Gastrocnemius medialis (tissue), 4 donors: Measurements from ENCODE around the gene PRDX5. TPM values are rescaled to one million over a fixed set of nuclear protein-coding genes. Genes with fewer than 3 reads are reported as not detected.

ENCODE experiments used
- ATAC-seq, 2 donors: fragments of 150-250 bp; one replicate each; pipeline ENCODE4 v1.9.1; 2016
- DNase-seq, 2 donors: peaks; one replicate each; pipeline ENCODE4 v3.0.0-alpha.2; 2019
- H3K27ac ChIP-seq, 4 donors: fragments of 200-600 bp; sonication (generic); 1 replicate in 1 of 4; 2 replicates in 3 of 4; pipeline ENCODE4 v1.5.1; 2016 to 2018; ENCODE audit warnings: mild to moderate bottlenecking in 2 of 4, moderate library complexity in 1 of 4
- H3K27me3 ChIP-seq, 3 donors: fragments of 200-600 bp; sonication (generic) in 2 of 3; 1 replicate in 1 of 3; 2 replicates in 2 of 3; pipeline versions ENCODE4 v1.5.1 to v1.6.0; 2016 to 2019; ENCODE audit warnings: mild to moderate bottlenecking in 1 of 3, moderate library complexity in 1 of 3
- H3K36me3 ChIP-seq, 2 donors: fragments of 200-600 bp; sonication (generic) in 1 of 2; one replicate each; pipeline ENCODE4 v1.5.1; 2017 to 2018
- H3K4me1 ChIP-seq, 2 donors: fragments of 200-600 bp; sonication (generic) in 1 of 2; one replicate each; pipeline ENCODE4 v1.5.1; 2016 to 2017; ENCODE audit warnings: mild to moderate bottlenecking in 2 of 2
- H3K4me3 ChIP-seq, 4 donors: fragments of 200-600 bp; sonication (generic) in 3 of 4; 1 replicate in 1 of 4; 2 replicates in 3 of 4; pipeline ENCODE4 v1.5.1; 2016 to 2019; ENCODE audit warnings: mild to moderate bottlenecking in 2 of 4
- H3K9me3 ChIP-seq, 3 donors: fragments of 200-600 bp; sonication (generic) in 2 of 3; 1 replicate in 1 of 3; 2 replicates in 2 of 3; pipeline ENCODE4 v1.5.1; 2016 to 2019
- CTCF ChIP-seq, 5 experiments: fragments of 450-650 bp in 3 of 5; fragments of 200-600 bp in 2 of 5; sonication (generic) in 2 of 5; IDR thresholded peaks in 4 of 5; conservative IDR thresholded peaks in 1 of 5; 1 replicate in 4 of 5; 2 replicates in 1 of 5; pipeline ENCODE4 v1.5.1; 2016 to 2019; ENCODE audit warnings: antibody characterized with exemption in 5 of 5, mild to moderate bottlenecking in 3 of 5, moderate library complexity in 3 of 5
- POLR2A ChIP-seq, 2 donors: fragments of 450-650 bp; IDR thresholded peaks; one replicate each; pipeline ENCODE4 v1.6.1; 2017; ENCODE audit warnings: antibody characterized with exemption in 2 of 2, mild to moderate bottlenecking in 2 of 2, moderate library complexity in 2 of 2
- in situ Hi-C, 4 donors: fragments of 200-750 bp; cut with MboI; loops; one replicate each; pipeline versions ENCODE4 v1.15.0 to v1.8.0; 2017; ENCODE audit warnings: low sequenced_read_pairs in 4 of 4
- intact Hi-C: fragments of 100-400 bp; cut with DNase I; formaldehyde crosslinking; loops from one replicate; pipeline ENCODE4 v1.15.1; 2023; ENCODE audit warnings: low total_unique reads
- total RNA-seq, 4 donors: library from RNA; depleted of rRNA; stranded (reverse); fragments of >200 nt; gene quantifications; one replicate each; pipeline versions ENCODE4 v1.1.0 to v1.2.3, GENCODE V29; 2016

The PRDX5 gene
- total RNA-seq, 4 donors from 2014 or later: 170 to 257 (median 219) TPM

- in situ Hi-C loops: loop anchor here in 2 of 4 donors (5.0 kb wide), 1 partner anchor 95 kb away; no protein-coding TSS in a partner anchor
- no peak overlapping the region for H3K27ac ChIP-seq
- intact Hi-C loops: no loop called here
- no peak overlapping the region for H3K4me3 ChIP-seq
- no peak for ATAC-seq
- no peak for TF ChIP-seq CTCF (IDR thresholded peaks at IDR 0.05 in 4 of 5, conservative IDR thresholded peaks at IDR 0.05 in 1 of 5)
- no peak for TF ChIP-seq POLR2A (IDR thresholded peaks at IDR 0.05)
- H3K36me3 ChIP-seq: no peaks in the 10 kb centered on the region
- peaks cover 82 to 89% (median 89%) of the 10 kb centered on the region in 3 donors for H3K27me3 ChIP-seq
- H3K9me3 ChIP-seq: no peaks in the 10 kb centered on the region
- no peak for DNase-seq
- H3K4me1 ChIP-seq: peaks cover 6 to 21% of the 10 kb centered on the region in 2 donors
Measured at GRCh38 chr11:64296830-64297698, 20.9 kb upstream of the PRDX5 start.

GRCh38 chr11:64297699-64298358, 20.1 kb upstream of the PRDX5 start:
- intact Hi-C loops: no loop called here
- DNase-seq: no peak

GRCh38 chr11:64298966-64299846, 18.7 kb upstream of the PRDX5 start:
- peaks cover 65 to 72% (median 68%) of the 10 kb centered on the region in 3 donors for H3K27me3 ChIP-seq

More at GRCh38 chr11:64297699-64298358, 20.1 kb upstream of the PRDX5 start:
- in situ Hi-C loops: loop anchor here in 2 of 4 donors (5.0 kb wide), 1 partner anchor 96 kb away; no protein-coding TSS in a partner anchor
- H3K27me3 ChIP-seq: peaks cover 76 to 85% (median 82%) of the 10 kb centered on the region in 3 donors
- H3K9me3 ChIP-seq: no peaks in the 10 kb centered on the region
- H3K4me3 ChIP-seq: no peak overlapping the region
- no peaks in the 10 kb centered on the region for H3K36me3 ChIP-seq
- ATAC-seq: no peak
- TF ChIP-seq CTCF (IDR thresholded peaks at IDR 0.05 in 4 of 5, conservative IDR thresholded peaks at IDR 0.05 in 1 of 5) (no peak), POLR2A (IDR thresholded peaks at IDR 0.05) (no peak)
- no peak overlapping the region for H3K27ac ChIP-seq
- H3K4me1 ChIP-seq: peaks cover 6 to 15% of the 10 kb centered on the region in 2 donors

More at GRCh38 chr11:64298966-64299846, 18.7 kb upstream of the PRDX5 start:
- Histone ChIP-seq H3K36me3 (no peaks in the 10 kb centered on the region), H3K4me1 (peaks cover 6 to 16% of the 10 kb centered on the region in 2 donors), H3K27ac (no peak overlapping the region), H3K4me3 (peak overlapping the region; percentile 46 to 76 (median 58)), H3K9me3 (no peaks in the 10 kb centered on the region)
- intact Hi-C loops: loop anchor here (1.0 kb wide), 2 partner anchors 14 to 95 kb away; partner anchors contain the start of gene GPR137
- in situ Hi-C loops: loop anchor here in 2 of 4 donors (5.0 kb wide), 1 partner anchor 97 kb away; no protein-coding TSS in a partner anchor
- peak; percentile 36 to 64 for DNase-seq
- peak; percentile 52 to 59 for ATAC-seq
- TF ChIP-seq CTCF (IDR thresholded peaks at IDR 0.05 in 4 of 5, conservative IDR thresholded peaks at IDR 0.05 in 1 of 5) (no peak), POLR2A (IDR thresholded peaks at IDR 0.05) (no peak)
